AG04449 (cell line): ENCODE measurements around the gene TNC.

ENCODE experiments used
- CTCF ChIA-PET: fragments of 350-600 bp; formaldehyde crosslinking; extraction: SDS; loops from one replicate; lab custom pipeline; 2021; ENCODE audit warnings: antibody characterized with exemption; lab: Yijun Ruan, JAX
- POLR2A ChIA-PET: fragments of 400-600, 350-600 bp; formaldehyde crosslinking; extraction: SDS; loops from one replicate; lab custom pipeline; 2020; ENCODE audit warnings: antibody characterized with exemption, inconsistent platforms; lab: Yijun Ruan, JAX
- DNase-seq: peaks from one replicate; pipeline ENCODE4 v3.0.0-alpha.2; 2010; ENCODE audit warnings: low read depth, low spot score
- H3K4me3 ChIP-seq: 2 replicates; pipeline ENCODE4 v1.5.1; 2011; ENCODE audit warnings: low read depth, mild to moderate bottlenecking, control low read depth, low read length
- TF ChIP-seq, protein P1 (sequence below): IDR thresholded peaks from one replicate; pipeline ENCODE4 v1.5.1; 2011; ENCODE audit warnings: mild to moderate bottlenecking, moderate library complexity, low read length, control low read depth, inconsistent platforms; ENCODE audit not compliant: insufficient read depth; ENCODE audit errors: missing control alignments

TNC gene

DNA sequence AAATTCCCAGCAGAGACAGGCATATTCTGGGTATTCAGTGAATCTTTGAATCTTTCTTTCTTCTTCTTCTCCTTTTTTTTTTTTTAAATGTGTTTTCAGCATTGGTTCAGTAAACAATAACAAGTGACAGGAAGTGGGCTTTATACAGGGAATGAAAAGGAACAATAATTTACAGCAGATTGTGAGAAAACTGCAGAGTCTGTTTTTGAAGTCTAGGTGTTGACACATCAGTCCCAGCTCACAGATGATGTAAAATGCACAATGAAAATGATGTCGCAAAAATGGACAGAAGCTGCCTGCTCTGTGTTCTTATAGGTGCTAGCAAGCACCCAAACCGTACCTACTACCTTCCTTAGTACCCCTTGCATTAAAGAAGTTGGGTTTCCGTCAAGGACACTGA is 38.8 kb downstream of the TNC start:
- POLR2A ChIA-PET, result no interaction called here
- H3K4me3 ChIP-seq, result no peak overlapping the region
- CTCF ChIA-PET, result no interaction called here
- TF ChIP-seq, protein P1, sequence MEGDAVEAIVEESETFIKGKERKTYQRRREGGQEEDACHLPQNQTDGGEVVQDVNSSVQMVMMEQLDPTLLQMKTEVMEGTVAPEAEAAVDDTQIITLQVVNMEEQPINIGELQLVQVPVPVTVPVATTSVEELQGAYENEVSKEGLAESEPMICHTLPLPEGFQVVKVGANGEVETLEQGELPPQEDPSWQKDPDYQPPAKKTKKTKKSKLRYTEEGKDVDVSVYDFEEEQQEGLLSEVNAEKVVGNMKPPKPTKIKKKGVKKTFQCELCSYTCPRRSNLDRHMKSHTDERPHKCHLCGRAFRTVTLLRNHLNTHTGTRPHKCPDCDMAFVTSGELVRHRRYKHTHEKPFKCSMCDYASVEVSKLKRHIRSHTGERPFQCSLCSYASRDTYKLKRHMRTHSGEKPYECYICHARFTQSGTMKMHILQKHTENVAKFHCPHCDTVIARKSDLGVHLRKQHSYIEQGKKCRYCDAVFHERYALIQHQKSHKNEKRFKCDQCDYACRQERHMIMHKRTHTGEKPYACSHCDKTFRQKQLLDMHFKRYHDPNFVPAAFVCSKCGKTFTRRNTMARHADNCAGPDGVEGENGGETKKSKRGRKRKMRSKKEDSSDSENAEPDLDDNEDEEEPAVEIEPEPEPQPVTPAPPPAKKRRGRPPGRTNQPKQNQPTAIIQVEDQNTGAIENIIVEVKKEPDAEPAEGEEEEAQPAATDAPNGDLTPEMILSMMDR, result no peak
- DNase-seq, result no peak

DNA sequence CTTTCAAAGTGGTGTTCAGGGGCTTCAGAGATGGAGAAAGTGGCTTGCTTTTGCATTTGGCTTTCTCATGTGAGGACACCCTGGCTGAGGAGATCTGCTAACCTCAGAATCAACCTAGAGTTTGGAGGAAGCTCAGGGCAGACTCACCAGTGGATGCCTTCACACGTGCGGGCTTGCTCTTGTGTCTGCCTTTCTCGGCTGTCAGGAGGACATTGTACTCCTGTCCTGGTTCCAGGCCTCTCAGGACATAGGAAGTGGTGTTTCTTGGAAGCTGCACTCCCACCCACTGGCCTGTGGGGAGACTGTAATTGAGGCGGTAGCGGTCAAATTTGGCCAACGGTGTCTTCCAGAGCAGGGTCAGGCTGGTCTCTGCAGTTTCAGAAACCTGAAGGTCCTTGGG is 44.5 kb downstream of the TNC start:
- no peak for DNase-seq
- TF ChIP-seq, protein P1, result no peak
- CTCF ChIA-PET, result no interaction called here
- POLR2A ChIA-PET, result no interaction called here
- no peak overlapping the region for H3K4me3 ChIP-seq

DNA sequence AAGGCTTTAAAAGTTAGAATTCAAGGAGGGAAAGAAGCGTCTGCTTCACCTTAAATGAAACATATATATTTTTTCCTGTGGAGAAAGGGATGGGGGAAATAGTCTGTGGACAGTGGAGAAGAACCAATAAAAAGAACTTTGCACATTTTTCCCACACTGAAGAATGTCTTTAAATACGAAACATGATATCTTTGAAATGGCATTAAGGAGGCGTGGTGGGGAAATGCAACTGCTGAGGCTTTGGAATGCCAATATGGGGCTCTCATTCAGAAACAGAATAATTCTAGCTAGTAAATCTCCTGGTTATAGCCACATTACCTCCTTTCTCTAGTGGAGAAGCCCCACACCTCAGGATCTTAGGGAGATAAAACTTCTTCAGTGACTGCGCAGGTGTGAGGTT is 46.8 kb downstream of the TNC start:
- TF ChIP-seq, protein P1, result no peak
- CTCF ChIA-PET, result interaction anchor here (2.0 to 2.3 kb wide), 2 partner anchors 10 to 11 kb away, joined by 7 read pairs; no protein-coding TSS in a partner anchor
- H3K4me3 ChIP-seq, result no peak overlapping the region
- POLR2A ChIA-PET, result no interaction called here
- peak; percentile 37 for DNase-seq

DNA sequence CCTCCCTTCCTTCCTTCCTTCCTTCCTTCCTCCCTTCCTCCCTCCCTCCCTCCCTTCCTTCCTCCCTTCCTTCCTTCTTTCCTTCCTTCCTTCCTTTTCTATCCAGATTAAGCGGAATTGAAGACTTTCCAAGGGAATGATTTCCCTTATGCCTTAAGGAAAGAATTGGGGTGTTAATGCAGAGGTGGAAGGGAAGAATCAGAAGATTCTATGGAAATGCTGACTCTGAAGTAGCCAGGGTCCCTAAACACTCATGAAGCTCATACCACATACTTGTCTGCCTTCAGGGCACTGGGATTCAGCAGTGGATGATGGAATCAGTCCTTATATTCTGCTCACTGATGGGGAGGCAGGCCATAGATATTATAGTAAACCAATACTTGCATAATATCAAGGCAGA is 48.2 kb downstream of the TNC start:
- no peak overlapping the region for H3K4me3 ChIP-seq
- ChIA-PET CTCF (interaction anchor here (0.7 kb wide), 1 partner anchor 454 kb away, joined by 3 read pairs; no protein-coding TSS in a partner anchor), POLR2A (no interaction called here)
- no peak for DNase-seq
- TF ChIP-seq, protein P1, result no peak

DNA sequence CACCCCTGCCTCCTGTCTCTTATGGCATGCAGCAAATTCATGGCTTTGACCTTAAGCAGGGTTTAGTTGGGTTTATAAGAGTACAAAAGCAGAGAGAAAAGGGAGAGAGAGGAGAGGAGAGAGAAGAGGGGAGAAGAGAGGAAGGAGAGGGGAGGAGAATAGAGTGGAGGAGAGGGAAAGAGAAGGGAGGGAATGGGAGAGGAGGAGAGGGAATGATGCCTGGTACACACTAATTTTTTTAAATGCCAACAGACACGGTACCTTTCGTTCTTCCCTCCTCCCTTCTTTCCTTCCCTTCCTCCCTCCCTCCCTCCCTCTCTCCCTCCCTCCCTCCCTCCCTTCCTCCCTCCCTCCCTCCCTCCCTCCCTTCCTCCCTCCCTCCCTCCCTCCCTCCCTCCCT is 48.7 kb downstream of the TNC start:
- no peak for DNase-seq
- ChIA-PET POLR2A (no interaction called here), CTCF (no interaction called here)
- TF ChIP-seq, protein P1, result no peak
- no peak overlapping the region for H3K4me3 ChIP-seq

DNA sequence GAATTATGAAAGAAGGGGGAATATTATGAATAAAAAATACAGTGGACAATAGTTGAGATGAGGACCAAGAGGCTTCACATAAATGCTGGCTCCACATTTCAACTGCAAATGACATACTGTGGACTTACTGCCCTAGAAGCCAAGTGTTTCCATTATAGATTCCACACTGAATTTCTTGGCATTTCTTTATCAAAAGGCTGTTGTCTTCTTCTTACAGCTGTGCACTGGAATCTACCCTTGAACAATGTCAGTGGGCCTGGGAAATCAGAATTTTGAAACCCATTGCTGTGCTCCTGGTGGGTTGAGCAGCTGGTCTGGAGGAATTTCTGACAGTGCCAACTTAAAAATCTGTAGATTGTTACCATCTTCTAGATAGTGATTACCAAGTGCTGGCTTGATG is 49.9 kb downstream of the TNC start:
- no peak overlapping the region for H3K4me3 ChIP-seq
- DNase-seq, result no peak
- CTCF ChIA-PET, result interaction anchor here (1.3 kb wide), 1 partner anchor 456 kb away, joined by 4 read pairs; no protein-coding TSS in a partner anchor
- TF ChIP-seq, protein P1, result no peak
- POLR2A ChIA-PET, result interaction anchor here (0.7 kb wide), 1 partner anchor 135 kb away, joined by 3 read pairs; no protein-coding TSS in a partner anchor
